Measurements from ENCODE around the gene POLR1G.

DNA sequence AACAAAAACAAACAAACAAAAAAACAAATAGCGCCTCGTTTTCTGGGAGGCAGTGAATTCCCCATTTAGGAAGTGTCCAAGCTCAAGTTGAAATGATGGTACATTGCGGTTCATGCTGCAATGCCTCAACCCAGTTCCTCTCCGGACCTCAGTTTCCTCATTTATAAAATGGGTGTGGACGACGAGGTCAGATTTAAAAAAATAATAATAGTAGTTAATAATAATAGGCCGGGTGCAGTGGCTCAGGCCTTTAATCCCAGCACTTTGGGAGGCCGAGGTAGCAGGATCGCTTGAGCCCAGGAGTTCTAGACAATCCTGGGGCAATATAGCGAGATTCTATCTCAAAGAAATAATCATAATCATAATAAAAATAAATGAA lies 32.7 kb downstream of the POLR1G start:
- TF ChIP-seq, protein P1, sequence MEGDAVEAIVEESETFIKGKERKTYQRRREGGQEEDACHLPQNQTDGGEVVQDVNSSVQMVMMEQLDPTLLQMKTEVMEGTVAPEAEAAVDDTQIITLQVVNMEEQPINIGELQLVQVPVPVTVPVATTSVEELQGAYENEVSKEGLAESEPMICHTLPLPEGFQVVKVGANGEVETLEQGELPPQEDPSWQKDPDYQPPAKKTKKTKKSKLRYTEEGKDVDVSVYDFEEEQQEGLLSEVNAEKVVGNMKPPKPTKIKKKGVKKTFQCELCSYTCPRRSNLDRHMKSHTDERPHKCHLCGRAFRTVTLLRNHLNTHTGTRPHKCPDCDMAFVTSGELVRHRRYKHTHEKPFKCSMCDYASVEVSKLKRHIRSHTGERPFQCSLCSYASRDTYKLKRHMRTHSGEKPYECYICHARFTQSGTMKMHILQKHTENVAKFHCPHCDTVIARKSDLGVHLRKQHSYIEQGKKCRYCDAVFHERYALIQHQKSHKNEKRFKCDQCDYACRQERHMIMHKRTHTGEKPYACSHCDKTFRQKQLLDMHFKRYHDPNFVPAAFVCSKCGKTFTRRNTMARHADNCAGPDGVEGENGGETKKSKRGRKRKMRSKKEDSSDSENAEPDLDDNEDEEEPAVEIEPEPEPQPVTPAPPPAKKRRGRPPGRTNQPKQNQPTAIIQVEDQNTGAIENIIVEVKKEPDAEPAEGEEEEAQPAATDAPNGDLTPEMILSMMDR (IDR thresholded peaks at IDR 0.05): no peak
- no peak for TF ChIP-seq POLR2A (IDR thresholded peaks at IDR 0.05)

Data from lower leg skin (tissue), 3 donors.